GM19025 (cell line): Measurements from ENCODE around the gene BRD3OS.
A peak's percentile ranks its signal among the peaks of the same experiment; 100 is the strongest.
"Not testable (repeated sequence)": the region's sequence is repeated elsewhere in the genome, so short reads cannot be mapped to it uniquely, and the experiment has no call there.

ENCODE experiments used
- ATAC-seq: cut with Tn5 transposase; IDR thresholded peaks from one replicate; pipeline ENCODE4 v1.9.1; 2021; ENCODE audit warnings: mild to moderate bottlenecking, low read depth, moderate library complexity; ENCODE audit not compliant: unreplicated experiment

BRD3OS gene

GRCh38 chr9:134061019-134061687 is 35.9 kb downstream of the BRD3OS start:
- ATAC-seq: no peak

DNA sequence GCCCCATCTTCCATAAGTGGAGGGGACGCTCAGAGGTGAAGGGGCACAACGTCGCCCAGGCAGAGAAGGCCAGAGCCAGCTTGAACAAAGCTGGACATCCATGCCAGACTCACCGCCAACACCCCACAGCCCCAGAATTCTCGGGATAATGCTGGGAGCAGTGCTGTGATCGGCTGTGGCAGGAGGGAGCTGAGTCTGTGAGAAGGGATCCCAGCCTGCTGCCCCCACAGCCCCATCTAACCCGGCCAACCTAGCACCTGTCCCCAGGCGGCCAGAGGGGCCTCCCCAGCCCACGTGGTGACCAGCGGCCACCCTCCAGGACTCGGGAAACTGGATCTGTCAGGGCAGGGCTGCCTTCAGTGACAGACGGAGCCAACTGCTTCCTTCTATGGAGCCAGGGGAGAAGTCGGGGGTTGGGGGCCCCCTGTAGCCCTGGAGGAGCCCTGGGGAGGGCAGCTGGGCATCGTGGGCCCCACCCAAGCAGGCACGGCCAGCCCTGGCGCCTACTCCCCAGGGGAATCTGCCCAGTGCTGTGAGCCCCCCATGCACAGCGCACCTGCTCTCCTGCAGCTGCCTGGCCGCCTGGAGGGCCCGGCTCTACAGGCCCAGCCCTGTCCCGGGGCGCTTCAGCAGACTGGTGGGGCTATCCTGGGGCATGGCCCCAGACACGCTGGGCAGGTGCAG is 36.5 kb downstream of the BRD3OS start:
- no peak for ATAC-seq

- ATAC-seq: no peak
These were observed 37.3 kb downstream of the BRD3OS start for GRCh38 chr9:134062461-134063087.

- no peak for ATAC-seq
These were observed 37.8 kb downstream of the BRD3OS start for GRCh38 chr9:134063088-134063570.

DNA sequence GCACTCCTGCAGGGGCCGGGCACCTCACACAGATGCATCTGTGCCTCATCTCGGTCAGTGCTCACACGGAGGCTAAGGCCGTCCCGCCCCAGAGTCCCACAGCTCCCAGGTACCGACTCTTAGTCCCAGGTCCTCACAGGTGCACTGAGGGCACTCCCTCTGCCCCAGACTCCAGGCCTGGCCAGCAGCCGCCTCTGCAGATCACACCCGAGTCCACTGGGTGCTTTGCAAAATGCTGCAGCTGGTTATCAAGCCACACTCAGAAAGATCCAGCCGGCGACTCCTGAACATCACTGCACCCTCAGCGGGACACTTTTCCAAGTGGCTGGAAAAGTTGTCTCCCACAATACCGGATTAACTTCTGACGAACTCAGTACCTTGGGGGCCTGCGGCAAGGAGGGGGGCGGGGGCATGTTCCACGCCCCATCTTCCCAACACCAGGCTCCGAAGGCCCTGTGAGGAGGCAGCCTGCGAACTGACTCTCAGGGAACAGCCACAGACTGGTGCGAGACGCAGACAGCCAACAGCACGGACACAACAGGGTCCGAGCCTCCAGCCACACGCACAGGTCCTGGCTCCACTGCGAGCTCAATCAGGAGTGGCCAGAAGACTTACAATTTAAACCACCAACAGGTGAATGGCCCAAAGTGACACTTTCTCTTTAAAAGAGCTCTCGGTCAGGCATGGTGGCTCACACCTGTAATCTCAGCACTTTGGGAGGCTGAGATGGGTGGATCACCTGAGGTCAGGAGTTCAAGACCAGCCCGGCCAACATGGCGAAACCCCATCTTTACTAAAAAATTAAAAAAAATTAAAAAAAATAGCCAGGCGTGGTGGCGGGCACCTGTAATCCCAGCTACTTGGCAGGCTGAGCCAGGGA is 38.5 kb downstream of the BRD3OS start:
- no peak for ATAC-seq

DNA sequence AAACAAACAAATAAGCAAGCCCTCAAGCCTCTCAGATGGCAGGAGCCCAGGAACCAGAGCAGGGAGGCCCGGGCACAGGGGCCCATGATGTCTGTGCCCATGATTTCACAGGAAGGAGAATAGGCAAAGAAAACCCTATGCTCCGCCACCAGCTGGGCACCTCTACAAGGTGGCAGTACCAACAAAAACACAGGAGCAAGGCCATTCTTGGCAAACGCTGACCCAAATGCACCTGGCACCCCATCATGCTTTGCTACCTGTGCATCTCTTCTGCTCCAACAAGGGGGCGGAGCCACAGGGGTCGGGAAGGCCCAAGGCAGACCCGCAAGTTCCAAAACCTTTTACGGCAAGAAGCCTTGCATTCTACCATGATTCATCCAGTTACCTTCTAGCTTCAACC is 39.4 kb downstream of the BRD3OS start:
- ATAC-seq: no peak

DNA sequence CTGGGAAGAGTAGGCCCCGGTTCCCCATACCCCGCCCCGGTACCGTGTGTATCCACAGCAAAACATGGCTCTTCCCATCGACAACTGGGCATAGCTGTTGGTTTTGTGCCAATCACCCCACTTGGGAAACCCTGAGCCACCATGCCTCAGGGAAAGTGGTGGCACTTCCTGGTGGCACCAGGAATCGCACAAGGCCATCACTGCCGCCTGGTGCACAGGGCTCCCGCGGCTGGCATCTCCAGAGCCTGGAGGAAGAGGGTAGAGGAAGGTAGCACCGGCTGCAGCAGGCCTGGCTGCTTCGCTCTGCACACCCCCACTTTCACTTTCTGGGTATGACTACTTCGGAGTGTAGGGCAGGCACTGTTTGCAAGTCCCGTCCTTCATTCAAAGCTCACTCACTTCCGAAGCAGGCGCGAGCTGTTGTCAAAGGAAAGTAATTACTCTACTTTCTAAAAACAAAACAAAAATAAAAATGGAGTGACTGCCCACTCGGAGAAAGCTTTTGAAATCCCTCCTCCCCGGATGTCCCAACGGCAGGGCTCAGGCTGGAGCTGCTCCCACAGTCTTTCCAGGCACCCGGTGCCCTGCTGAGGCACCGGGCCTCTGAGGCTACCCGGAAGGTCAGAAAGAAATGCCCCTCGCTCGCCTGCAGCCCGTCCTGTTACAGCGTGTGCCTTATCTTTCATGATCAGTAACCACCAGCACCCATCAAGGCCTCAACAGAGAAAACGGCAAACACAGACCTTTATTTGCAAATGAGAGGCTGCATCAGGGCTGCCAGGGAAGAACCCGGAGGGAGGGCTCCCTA is 40.5 kb downstream of the BRD3OS start:
- no peak for ATAC-seq

DNA sequence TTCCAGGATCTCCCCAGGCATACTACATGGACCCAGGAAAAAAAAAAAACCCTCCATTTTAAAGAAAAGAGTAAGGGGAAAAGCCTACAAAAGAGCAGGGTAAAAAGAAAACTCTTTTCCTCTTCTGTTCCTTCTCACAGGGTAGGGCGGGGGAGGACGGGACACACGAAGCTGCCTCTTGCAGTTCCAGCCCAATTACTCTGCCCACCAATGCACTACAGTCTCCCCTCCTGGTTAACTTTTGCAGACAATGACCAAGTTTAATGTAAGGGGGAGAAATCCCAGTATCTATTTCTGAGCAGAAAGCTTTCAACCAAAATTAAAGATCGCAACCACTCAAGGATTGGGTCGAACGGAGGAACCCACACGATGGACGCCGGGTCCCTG is 41.2 kb downstream of the BRD3OS start:
- no peak for ATAC-seq

DNA sequence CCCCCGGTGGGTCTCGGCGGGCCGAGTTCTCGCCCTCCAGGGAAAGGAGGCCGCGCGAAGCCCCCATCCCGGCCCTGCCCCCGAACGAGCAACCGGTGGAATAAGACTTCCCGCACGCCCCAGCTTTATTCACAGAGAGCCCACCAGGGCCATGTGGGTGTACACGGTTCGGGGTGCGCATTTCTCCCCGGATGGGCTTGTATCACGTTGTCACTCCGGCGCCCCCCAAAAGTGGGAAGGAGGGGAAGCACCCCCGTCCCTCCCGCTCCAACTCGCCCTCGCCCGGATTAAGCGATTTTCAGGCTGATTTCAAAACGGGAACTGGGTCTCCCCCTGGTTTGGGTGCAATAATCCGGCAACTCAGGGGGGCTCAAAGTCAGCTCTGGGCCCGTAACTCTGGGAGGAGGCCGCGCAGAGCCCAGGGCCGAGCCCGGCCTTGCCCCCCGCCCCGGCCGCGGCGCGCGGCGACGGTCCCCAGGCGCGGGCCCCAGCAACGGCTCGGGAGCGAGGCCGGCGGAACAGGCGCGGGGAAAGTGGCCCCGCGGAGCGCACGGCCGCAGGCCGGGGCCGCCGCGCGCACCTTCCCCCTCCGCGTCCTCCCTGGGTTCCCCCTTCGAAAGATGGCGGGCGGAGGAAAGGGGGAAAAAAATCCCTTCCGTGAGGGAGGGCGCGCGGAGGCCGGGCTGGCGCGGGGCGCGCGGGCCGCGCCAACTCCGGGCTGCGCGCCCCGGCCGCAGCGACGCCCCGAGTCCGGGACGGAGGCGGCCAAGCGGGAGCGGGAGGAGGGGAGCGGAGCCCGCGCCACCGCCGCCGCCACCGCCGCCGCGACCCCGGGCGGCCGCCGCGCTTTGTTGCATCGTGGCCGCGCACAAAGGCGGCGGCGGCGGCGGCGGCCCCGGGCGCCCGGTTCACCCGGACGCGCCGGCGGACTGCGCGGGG is 41.9 kb downstream of the BRD3OS start:
- ATAC-seq: peak; percentile 19

- ATAC-seq: peak; percentile 73
These were observed 42.8 kb downstream of the BRD3OS start, which contains the start of gene BRD3 for GRCh38 chr9:134067904-134068743. BRD3 (minus strand) TSS chr9:134068026; CDS start chr9:134053477, 14,549 bp downstream.

DNA sequence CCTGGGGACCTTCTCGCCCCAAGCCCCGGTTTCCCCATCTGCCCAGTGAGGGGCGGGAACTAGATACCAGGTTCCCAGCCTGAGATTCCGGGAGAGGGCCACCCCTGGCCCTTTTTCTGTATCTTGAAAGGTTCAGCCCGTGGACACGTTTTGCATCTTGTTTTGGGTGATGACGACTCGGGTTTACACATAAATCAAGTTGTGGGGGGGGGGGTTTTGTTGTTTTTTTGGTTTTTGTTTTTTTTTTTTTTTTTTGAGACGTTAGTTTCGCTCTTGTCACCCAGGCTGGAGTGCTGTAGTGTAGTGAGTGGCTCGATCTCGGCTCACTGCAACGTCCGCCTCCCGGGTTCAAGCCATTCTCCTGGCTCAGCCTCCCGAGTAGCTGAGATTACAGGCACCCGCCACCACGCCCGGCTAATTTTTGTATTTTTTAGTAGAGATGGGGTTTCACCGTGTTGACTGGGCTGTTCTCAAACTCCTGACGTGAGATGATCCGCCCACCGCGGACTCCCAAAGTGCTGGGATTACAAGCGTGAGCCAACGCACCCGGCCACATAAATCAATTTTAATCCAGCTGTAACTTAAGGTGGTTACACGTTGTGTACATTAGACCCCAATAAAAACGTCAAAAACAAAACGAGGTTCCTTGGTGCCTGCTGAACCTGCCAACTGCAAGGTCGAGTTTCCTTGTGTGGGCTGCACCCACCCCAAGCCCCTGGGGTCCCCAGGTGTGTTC is 43.6 kb downstream of the BRD3OS start:
- no peak for ATAC-seq

- no peak for ATAC-seq
These were observed 44.5 kb downstream of the BRD3OS start for GRCh38 chr9:134069480-134070399.

GRCh38 chr9:134071149-134071548 is 45.9 kb downstream of the BRD3OS start:
- no peak for ATAC-seq

DNA sequence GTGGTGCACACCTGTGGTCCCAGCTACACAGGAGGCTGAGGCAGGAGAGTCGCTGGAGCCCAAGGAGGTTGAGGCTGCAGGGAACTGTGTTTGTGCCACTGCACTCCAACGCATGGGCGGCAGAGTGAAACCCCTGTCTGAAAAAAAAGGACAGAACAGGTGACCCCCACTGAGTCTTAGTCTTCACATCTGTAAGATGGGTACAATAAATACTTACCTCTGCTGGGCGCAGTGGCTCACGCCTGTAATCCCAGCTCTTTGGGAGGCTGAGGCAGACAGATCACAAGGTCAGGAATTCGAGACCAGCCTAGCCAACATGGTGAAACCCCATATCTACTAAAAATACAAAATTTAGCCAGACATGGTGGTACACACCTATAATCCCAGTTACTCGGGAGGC is 47.4 kb downstream of the BRD3OS start:
- ATAC-seq: not testable (repeated sequence)

GRCh38 chr9:134073500-134073899 is 48.2 kb downstream of the BRD3OS start:
- no peak for ATAC-seq

- not testable (repeated sequence) for ATAC-seq
These were observed 50.4 kb downstream of the BRD3OS start for GRCh38 chr9:134075689-134076088.
